Measurements from ENCODE around the gene GLRX.
"Not testable (repeated sequence)": the region's sequence is repeated elsewhere in the genome, so short reads cannot be mapped to it uniquely, and the experiment has no call there.

The GLRX gene, protein sequence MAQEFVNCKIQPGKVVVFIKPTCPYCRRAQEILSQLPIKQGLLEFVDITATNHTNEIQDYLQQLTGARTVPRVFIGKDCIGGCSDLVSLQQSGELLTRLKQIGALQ

GRCh38 chr5:95822542-95823181 is at the start of gene GLRX:
Gene GLRX, minus strand, starts transcription at chr5:95822726. Its CDS starts 64 bp downstream, at chr5:95822662.
- peak; percentile 46 for DNase-seq

DNA sequence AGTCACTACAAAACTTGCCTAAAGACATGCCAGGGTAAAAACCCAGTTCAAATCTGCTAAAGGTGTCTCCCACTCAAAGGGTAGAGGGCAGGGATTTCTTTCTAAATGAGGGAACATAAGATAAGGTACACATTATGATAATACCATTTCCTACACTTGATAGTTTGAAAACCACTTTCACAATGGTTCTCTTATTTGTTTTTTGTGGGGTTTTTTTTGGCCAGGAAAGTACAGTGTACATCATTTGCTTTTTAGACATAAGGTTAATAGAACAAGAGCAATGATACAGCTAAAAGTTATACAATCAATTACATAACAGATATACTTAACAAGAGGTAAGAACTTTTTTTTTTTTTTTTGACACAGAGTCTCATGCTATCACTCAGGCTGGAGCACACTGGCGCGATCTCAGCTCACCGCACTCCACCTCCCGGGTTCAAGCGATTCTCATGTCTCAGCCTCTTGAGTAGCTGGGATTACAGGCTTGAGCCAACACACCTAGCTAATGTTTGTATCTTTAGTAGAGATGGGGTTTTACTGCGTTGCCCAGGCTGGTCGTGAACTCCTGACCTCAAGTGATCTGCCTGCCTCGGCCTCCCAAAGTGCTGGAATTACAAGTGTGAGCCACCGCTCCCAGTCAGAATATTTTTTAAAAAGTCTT is 48.8 kb upstream of the GLRX start:
- no peak for DNase-seq

- DNase-seq, result no peak
Observed at GRCh38 chr5:95870105-95870672, 47.7 kb upstream of the GLRX start.

GRCh38 chr5:95869173-95869855 is 46.8 kb upstream of the GLRX start:
- DNase-seq, result not testable (repeated sequence)

- DNase-seq, result no peak
Observed at GRCh38 chr5:95868136-95868535, 45.6 kb upstream of the GLRX start.

DNA sequence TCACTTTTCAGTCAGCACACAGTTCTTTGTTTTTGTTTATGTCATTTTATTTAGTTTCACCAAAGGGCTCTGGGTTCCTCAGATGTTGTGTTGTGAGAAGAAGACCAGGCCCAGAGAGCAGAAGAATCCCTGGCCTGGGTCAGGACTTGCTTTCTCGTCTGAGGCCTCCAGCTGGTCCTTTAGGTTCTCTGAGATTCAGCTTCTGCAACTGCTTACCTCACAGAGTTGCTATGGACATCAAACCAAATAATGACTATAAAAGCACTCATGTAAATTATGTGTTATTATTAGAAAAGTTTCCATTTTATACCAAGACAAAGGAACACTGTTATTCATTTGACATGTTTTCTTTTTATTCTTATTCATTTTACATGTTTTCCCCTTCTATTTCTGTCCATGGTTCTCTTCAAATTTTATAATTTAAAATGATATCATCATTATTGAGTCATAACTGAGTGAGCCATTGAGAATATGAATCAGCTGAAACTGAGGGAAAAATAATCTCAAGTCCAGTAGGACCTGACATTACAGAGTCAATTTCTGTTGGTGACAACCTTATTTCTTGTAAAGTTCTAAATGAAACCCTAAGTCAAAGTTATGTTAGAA is 44.0 kb upstream of the GLRX start:
- DNase-seq, result no peak

- DNase-seq, result no peak
Observed at GRCh38 chr5:95864944-95865504, 42.5 kb upstream of the GLRX start.

DNA sequence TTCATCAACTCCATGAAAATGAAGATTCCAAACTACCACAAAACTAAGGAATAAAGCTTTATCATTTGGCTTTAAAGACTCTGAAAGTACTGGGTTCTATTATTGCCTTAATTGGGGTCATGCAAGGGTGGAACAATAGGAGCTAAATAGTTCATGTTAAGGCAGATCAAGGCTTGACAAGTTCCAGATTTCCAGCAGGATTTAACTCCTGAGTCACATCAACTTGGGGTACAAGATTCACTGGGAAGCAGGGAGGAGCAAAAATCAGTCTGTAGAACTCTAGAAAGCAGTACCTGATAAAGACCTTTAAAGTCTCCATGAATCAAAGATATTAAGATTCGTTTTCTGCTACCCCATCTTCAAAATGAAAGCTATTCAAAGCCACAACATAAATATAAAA is 41.9 kb upstream of the GLRX start:
- no peak for DNase-seq

DNA sequence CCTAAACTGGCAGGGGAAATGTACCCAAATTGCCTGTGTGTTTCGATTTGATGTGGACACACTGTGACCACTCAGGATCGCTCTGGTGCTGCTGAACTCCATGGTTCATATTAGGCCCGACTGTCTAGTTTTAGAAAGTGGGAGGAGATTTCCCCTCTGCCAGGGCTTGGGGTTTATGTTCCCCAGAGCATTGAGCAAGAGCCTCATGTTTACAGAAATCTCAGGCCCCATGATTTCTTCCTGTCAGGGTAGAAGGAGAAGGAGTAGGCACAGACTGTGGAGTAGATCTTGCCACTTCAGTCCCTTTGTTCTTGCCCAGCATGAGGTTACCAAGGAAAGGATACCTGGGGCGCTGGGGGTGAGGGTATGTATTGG is 40.8 kb upstream of the GLRX start:
- DNase-seq, result no peak

DNA sequence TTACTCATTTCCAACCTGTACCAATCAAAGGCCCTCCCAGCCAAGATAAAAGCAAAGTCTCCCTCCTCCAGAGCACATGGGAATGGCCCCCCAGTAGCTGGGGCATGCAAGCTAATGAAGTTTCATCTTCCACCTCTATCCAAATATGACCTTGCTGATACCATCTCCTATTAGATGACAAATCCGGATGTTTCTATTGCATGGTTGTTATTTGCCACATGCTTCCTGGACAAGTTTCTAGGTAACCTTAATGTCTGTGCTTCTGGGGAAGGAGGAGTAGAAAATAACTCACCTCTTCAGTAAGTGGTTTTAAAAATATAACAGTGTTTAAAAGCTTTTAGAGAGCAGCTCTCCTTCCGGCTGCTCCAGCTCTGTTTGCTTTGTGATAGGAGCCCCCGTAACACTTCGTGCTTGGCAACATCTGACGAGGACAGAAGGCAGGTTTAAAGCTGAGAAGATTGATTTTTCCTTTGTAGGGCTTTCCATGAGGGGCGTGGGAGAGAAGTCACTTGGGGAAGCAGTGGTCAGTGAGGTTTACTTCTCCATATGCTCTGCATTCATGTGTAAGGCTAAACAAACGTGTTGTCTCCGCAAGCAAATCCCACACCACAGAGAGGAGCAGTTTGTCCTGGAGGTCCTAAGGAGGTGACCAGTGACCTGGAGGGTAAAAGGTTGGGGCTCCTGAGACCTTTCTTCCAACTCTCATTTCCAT is 40.3 kb upstream of the GLRX start:
- no peak for DNase-seq

DNA sequence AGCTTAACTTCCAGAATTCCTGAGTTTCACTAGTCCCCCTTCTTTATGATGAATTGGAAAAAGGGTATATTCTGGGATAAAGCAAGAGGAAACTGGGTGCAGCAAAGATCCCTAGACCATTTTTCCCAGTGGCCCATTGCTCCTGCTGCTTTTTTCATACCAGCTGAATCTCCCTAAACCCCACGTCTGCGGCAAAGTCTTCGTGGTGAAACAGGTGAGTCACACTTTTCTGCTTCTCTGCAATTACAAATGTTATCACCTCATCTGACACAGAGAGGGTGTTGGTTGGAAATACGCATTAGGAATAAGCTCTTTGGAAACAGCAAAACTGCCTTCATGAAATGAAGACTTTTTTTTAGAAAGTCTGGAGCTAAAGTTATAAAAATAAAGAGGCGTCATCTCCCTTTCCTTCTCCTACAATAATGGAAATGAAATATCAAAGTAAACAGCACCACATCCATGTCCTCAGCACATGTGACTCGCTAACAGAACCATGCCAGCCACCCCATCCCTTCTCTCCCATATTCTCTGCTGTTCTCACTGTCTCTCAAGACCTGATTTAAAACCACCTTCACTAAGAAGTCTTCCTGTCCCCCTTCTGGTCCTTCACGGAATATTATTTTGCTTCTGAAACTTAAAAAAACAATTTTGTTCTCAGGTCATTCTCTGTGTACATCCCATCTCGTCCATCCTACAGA is 39.5 kb upstream of the GLRX start:
- no peak for DNase-seq

GRCh38 chr5:95861221-95861863 is 38.8 kb upstream of the GLRX start:
- no peak for DNase-seq

- DNase-seq, result no peak
Observed at GRCh38 chr5:95859661-95860060, 37.1 kb upstream of the GLRX start.

DNA sequence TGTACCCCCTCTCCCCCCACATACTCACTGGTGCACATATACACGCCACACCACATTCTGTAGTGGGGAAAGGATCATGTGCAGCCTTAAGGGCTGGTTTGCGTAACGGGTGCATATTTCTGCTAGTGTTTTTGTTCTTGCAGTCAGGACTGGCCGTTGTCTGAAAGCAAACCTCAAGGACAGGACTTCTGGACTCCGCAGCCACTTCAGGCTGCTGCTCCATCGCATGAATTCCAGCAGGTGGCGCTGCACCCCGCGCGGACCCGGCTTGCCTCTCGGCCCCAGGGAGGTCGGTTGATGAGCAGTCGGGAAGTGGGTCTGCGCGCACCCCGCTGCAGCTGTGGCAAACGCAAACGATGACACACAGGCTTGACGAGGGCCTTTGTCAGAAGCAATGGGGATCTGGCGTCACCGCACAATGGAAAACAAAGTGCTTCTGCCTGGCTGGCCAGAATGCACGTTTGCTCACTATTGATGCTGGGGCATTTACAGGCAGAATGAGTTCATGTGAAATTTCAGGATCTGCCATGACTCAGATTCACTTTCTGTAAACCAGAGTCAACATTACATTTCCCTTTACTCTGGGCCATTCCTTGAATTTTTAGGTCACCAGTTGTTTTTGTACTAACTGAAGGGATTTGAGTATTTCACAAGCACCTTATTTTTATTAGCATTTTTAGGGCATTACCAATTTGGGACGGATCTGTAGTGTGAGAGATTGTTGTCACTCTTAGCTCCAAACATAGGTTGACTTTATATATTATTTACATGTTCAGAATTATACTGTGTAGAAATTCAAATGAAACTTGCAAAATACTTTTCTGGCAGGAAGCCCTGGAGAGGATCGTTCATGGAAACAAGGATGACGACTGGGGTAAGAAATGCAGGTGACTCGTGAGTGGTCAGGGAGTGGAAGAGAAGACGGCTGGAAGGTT is 36.4 kb upstream of the GLRX start:
- peak; percentile 52 for DNase-seq

- DNase-seq, result no peak
Observed at GRCh38 chr5:95858023-95858461, 35.5 kb upstream of the GLRX start.

DNA sequence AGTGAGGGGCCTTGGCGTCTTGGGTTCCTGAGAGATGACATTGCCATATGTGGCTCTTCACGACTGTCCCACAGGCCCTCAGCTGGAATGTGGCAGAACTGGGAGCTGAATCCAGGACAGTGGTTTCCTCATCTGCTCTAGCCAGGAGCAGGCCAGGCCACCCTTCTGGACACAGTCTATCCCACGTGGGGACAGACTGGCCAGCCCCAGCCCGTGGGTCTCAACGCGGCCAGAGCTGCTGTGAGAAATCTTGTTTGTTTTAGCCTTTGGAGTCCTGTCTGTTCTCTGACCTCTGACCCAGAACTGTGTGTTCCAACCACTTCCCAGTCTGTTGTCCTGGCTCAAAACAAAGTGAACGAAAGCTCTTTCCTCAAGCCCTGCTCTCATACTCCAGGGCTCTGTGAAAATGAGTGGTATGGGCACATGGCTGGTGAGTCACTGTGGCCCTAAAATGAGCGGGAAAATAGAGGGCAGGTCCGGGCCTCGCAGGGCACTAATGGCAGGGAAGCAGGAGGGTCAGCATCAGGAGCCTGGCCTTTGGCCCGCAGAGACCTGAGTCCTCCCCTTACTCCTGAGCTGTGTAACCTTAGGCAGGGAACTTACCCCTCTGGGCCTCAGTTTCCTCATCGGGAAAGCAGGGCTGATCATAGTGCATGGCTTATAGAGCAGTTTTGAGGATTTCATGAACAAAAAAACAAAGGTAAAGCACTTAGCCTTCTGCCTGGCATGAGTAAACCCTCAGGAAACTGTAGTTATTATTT is 34.8 kb upstream of the GLRX start:
- no peak for DNase-seq

DNA sequence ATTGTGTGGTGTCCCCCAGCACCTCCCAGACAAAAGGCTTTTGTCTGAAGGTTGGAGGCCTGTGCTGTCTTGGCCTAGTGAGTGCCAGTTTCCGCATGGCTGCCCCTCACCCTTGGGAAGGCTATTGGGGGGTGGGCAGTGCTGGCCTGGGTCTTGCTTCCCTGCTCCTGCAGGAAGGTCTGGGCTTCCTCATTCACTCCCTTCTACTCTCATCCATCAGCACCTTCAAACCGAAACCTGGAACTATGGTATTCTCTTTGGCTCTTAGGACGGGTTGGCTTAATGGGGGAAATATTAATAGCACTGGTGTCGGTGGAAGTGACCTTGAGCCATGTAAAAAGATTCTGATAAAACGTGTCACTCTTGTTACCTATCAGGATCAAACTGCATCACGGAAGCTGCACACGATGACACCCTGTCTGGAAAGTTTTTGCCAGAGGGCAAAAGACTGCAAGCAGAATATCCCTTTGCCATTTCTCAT is 34.0 kb upstream of the GLRX start:
- no peak for DNase-seq

GRCh38 chr5:95853490-95853889 is 31.0 kb upstream of the GLRX start:
- DNase-seq, result no peak

GRCh38 chr5:95852567-95852966 is 30.0 kb upstream of the GLRX start:
- no peak for DNase-seq
